Measurements from ENCODE around the gene GRM1.

The GRM1 gene

DNA sequence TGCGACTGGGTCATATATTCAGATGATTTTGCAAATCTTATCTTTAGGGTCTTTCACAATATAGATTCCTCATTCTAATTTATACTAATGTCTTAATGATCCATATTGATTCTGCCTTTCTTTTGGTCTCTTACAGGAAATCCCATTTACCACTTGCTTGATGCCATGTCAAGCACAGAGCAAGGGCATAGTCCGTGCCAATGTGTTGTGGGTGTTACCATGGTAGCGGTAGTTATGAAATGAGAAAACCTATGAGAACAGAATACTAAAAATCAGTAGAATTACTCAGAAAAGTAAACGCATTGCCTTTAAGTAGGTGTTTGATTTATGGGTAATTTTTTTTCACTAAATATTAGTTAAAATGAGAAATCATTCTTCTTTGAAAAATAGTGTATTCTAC lies 360.9 kb downstream of the GRM1 start:
- H3K4me3 ChIP-seq (ENCODE audit: low read depth in 1 of 2, low read length in 2 of 2): no peak overlapping the region
- H3K36me3 ChIP-seq (ENCODE audit: control insufficient read depth in 1 of 2, insufficient read depth in 2 of 2, low read length in 2 of 2): no peaks in the 10 kb centered on the region
- H3K27me3 ChIP-seq (ENCODE audit: low read depth, low read length): no peaks in the 10 kb centered on the region
- H3K9me3 ChIP-seq (ENCODE audit: control insufficient read depth in 1 of 2, low read length in 2 of 2): no peaks in the 10 kb centered on the region
- H3K4me1 ChIP-seq (ENCODE audit: control insufficient read depth in 1 of 2, insufficient read depth in 2 of 2, low read length in 2 of 2): no peaks in the 10 kb centered on the region
- no peak overlapping the region for H3K27ac ChIP-seq (ENCODE audit: low read length)

GRCh38 chr6:146397638-146398037 lies 368.8 kb downstream of the GRM1 start:
- Histone ChIP-seq H3K4me1 (ENCODE audit: control insufficient read depth in 1 of 2, insufficient read depth in 2 of 2, low read length in 2 of 2) (no peaks in the 10 kb centered on the region), H3K4me3 (ENCODE audit: low read depth in 1 of 2, low read length in 2 of 2) (no peak overlapping the region), H3K27ac (ENCODE audit: low read length) (no peak overlapping the region), H3K36me3 (ENCODE audit: control insufficient read depth in 1 of 2, insufficient read depth in 2 of 2, low read length in 2 of 2) (no peaks in the 10 kb centered on the region), H3K27me3 (ENCODE audit: low read depth, low read length) (no peaks in the 10 kb centered on the region), H3K9me3 (ENCODE audit: control insufficient read depth in 1 of 2, low read length in 2 of 2) (no peaks in the 10 kb centered on the region)

DNA sequence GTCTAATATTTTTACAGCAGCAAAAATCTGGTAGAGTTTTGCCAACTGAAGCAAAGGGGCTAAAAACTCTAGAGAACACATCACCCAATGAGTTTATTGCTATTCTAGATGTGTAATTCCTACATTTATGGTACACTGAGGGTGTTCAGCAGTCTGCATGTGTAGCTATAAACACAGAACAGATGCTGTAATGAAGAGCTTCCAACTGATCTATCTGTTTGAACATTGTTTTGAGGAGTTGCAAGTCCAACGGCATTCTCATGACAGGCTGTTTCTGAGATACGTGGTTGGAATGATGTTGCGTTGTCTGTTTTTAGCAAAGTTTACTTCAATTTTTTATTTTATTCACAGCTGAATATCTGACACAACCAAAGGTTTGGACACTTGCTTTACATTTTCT lies 373.6 kb downstream of the GRM1 start:
- Histone ChIP-seq H3K4me1 (ENCODE audit: control insufficient read depth in 1 of 2, insufficient read depth in 2 of 2, low read length in 2 of 2) (no peaks in the 10 kb centered on the region), H3K27ac (ENCODE audit: low read length) (no peak overlapping the region), H3K27me3 (ENCODE audit: low read depth, low read length) (no peaks in the 10 kb centered on the region), H3K9me3 (ENCODE audit: control insufficient read depth in 1 of 2, low read length in 2 of 2) (no peaks in the 10 kb centered on the region), H3K4me3 (ENCODE audit: low read depth in 1 of 2, low read length in 2 of 2) (no peak overlapping the region), H3K36me3 (ENCODE audit: control insufficient read depth in 1 of 2, insufficient read depth in 2 of 2, low read length in 2 of 2) (no peaks in the 10 kb centered on the region)

- Histone ChIP-seq H3K4me1 (ENCODE audit: control insufficient read depth in 1 of 2, insufficient read depth in 2 of 2, low read length in 2 of 2) (no peaks in the 10 kb centered on the region), H3K27ac (ENCODE audit: low read length) (no peak overlapping the region), H3K4me3 (ENCODE audit: low read depth in 1 of 2, low read length in 2 of 2) (no peak overlapping the region), H3K36me3 (ENCODE audit: control insufficient read depth in 1 of 2, insufficient read depth in 2 of 2, low read length in 2 of 2) (no peaks in the 10 kb centered on the region), H3K27me3 (ENCODE audit: low read depth, low read length) (no peaks in the 10 kb centered on the region), H3K9me3 (ENCODE audit: control insufficient read depth in 1 of 2, low read length in 2 of 2) (no peaks in the 10 kb centered on the region)
These were observed 379.7 kb downstream of the GRM1 start for GRCh38 chr6:146408583-146408982.

DNA sequence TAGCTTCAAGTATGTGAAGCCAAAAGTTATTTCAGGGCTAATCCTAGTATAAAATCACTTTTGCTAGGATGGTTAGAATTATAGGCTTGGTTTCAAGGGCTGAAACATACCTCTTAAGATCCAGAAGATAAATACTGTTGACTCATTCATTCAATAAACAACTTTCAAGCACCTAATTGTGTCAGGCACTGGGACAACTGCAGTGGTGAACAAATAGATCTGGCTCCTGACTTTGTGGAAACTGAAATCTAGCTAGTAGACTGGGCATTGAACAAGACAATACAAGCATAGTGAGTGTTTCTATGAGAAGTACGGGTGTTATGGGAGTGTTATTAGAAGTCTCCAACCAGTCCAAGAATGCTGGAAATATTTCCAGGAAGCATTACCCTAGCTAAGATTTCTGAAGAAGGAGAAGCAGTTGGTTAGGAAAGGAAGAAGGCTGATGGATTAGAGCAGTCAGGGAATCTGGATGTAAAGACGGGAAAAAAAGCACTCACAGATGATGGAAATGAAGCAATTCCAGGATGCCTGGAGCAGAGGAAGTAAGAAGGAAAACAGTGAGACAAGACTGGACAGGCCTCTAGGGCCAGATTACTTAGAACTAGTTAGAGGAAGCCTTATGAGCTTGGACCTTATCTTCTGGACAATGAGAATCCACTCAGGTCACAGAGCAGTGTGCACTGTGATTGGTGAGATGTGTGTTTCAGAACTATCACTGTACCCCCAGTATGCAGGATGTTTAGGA lies 382.2 kb downstream of the GRM1 start:
- Histone ChIP-seq H3K9me3 (ENCODE audit: control insufficient read depth in 1 of 2, low read length in 2 of 2) (no peaks in the 10 kb centered on the region), H3K4me1 (ENCODE audit: control insufficient read depth in 1 of 2, insufficient read depth in 2 of 2, low read length in 2 of 2) (no peaks in the 10 kb centered on the region), H3K4me3 (ENCODE audit: low read depth in 1 of 2, low read length in 2 of 2) (no peak overlapping the region)

DNA sequence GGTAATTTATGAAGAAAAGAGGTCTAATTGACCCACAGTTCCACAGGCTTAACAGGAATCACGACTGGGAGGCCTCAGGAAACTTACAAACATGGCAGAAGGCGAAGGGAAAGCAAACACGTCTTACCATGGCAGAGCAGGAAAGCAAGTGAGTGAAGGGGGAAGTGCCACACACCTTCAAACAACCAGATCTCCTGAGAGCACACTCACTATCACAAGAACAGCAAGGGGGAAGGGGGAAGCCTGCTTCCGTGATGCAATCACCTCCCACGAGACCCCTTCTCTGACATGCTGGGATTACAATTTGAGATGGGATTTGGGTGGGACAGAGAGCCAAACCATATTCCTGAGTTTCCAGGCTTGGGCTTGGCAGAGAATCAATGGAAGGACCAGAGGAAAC lies 390.7 kb downstream of the GRM1 start:
- Histone ChIP-seq H3K27ac (ENCODE audit: low read length) (no peak overlapping the region), H3K4me3 (ENCODE audit: low read depth in 1 of 2, low read length in 2 of 2) (no peak overlapping the region), H3K9me3 (ENCODE audit: control insufficient read depth in 1 of 2, low read length in 2 of 2) (no peaks in the 10 kb centered on the region), H3K4me1 (ENCODE audit: control insufficient read depth in 1 of 2, insufficient read depth in 2 of 2, low read length in 2 of 2) (no peaks in the 10 kb centered on the region), H3K36me3 (ENCODE audit: control insufficient read depth in 1 of 2, insufficient read depth in 2 of 2, low read length in 2 of 2) (no peaks in the 10 kb centered on the region), H3K27me3 (ENCODE audit: low read depth, low read length) (no peaks in the 10 kb centered on the region)

More for the DNA sequence above, 382.2 kb downstream of the GRM1 start:
- Histone ChIP-seq H3K27ac (ENCODE audit: low read length) (no peak overlapping the region), H3K36me3 (ENCODE audit: control insufficient read depth in 1 of 2, insufficient read depth in 2 of 2, low read length in 2 of 2) (no peaks in the 10 kb centered on the region), H3K27me3 (ENCODE audit: low read depth, low read length) (no peaks in the 10 kb centered on the region)

GRCh38 chr6:146420255-146420654 lies 391.4 kb downstream of the GRM1 start:
- H3K9me3 ChIP-seq (ENCODE audit: control insufficient read depth in 1 of 2, low read length in 2 of 2): no peaks in the 10 kb centered on the region
- no peak overlapping the region for H3K27ac ChIP-seq (ENCODE audit: low read length)
- H3K36me3 ChIP-seq (ENCODE audit: control insufficient read depth in 1 of 2, insufficient read depth in 2 of 2, low read length in 2 of 2): no peaks in the 10 kb centered on the region
- H3K4me3 ChIP-seq (ENCODE audit: low read depth in 1 of 2, low read length in 2 of 2): no peak overlapping the region
- H3K4me1 ChIP-seq (ENCODE audit: control insufficient read depth in 1 of 2, insufficient read depth in 2 of 2, low read length in 2 of 2): no peaks in the 10 kb centered on the region
- no peaks in the 10 kb centered on the region for H3K27me3 ChIP-seq (ENCODE audit: low read depth, low read length)

DNA sequence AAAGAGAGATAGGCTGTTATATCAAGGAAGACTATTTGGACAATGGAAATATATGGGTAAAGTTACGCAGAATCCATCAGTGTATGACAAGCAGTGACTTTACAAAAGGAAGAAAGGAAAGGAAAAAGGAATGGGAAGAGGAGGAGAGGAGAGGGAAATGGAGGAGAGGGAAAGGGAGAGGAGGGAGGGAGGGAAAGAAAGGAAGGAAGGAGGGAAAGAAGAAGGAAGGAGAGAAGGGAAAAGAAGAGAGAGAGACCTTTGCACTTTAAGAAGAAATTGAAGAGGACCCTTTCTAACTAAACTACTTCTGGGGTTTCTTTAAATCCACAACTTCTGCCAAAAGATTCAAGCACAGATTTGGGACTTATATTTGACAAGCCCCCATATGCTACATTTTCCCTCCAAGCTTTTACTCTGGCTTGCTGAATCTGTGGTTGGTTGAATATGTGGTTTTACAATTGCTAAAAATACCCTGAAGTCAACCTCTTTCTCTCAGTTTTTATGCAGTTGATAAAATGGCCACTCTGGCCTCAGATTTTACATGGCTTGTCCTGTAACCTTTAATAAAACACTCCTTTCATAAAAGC lies 394.0 kb downstream of the GRM1 start:
- Histone ChIP-seq H3K4me1 (ENCODE audit: control insufficient read depth in 1 of 2, insufficient read depth in 2 of 2, low read length in 2 of 2) (no peaks in the 10 kb centered on the region), H3K4me3 (ENCODE audit: low read depth in 1 of 2, low read length in 2 of 2) (no peak overlapping the region), H3K27ac (ENCODE audit: low read length) (no peak overlapping the region), H3K9me3 (ENCODE audit: control insufficient read depth in 1 of 2, low read length in 2 of 2) (no peaks in the 10 kb centered on the region), H3K27me3 (ENCODE audit: low read depth, low read length) (no peaks in the 10 kb centered on the region), H3K36me3 (ENCODE audit: control insufficient read depth in 1 of 2, insufficient read depth in 2 of 2, low read length in 2 of 2) (no peaks in the 10 kb centered on the region)

DNA sequence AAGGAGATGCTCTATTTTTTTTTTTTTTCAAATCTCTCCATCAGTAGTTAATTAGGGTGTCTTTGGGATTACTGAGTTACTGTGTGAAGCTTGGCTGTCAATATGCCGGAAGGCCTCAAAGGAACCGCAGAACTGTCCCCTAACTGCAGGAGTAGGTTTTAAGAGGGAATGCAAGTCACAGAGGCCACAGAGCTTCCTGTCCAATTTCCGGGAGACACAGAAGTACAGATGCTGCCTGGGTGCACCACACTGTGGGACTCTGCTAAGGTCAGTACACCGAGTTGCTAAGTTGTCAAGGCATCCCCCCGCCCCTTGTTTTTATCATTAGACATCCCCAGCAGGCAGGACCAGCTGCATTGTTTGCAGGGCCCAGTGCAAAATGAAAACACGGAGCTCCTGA lies 394.6 kb downstream of the GRM1 start:
- Histone ChIP-seq H3K27me3 (ENCODE audit: low read depth, low read length) (no peaks in the 10 kb centered on the region), H3K36me3 (ENCODE audit: control insufficient read depth in 1 of 2, insufficient read depth in 2 of 2, low read length in 2 of 2) (no peaks in the 10 kb centered on the region), H3K9me3 (ENCODE audit: control insufficient read depth in 1 of 2, low read length in 2 of 2) (no peaks in the 10 kb centered on the region), H3K4me1 (ENCODE audit: control insufficient read depth in 1 of 2, insufficient read depth in 2 of 2, low read length in 2 of 2) (no peaks in the 10 kb centered on the region), H3K4me3 (ENCODE audit: low read depth in 1 of 2, low read length in 2 of 2) (no peak overlapping the region), H3K27ac (ENCODE audit: low read length) (no peak overlapping the region)

- Histone ChIP-seq H3K27me3 (ENCODE audit: low read depth, low read length) (no peaks in the 10 kb centered on the region), H3K27ac (ENCODE audit: low read length) (no peak overlapping the region), H3K4me1 (ENCODE audit: control insufficient read depth in 1 of 2, insufficient read depth in 2 of 2, low read length in 2 of 2) (no peaks in the 10 kb centered on the region), H3K9me3 (ENCODE audit: control insufficient read depth in 1 of 2, low read length in 2 of 2) (no peaks in the 10 kb centered on the region), H3K4me3 (ENCODE audit: low read depth in 1 of 2, low read length in 2 of 2) (no peak overlapping the region), H3K36me3 (ENCODE audit: control insufficient read depth in 1 of 2, insufficient read depth in 2 of 2, low read length in 2 of 2) (no peaks in the 10 kb centered on the region)
These were observed 397.7 kb downstream of the GRM1 start for GRCh38 chr6:146426516-146426915.

DNA sequence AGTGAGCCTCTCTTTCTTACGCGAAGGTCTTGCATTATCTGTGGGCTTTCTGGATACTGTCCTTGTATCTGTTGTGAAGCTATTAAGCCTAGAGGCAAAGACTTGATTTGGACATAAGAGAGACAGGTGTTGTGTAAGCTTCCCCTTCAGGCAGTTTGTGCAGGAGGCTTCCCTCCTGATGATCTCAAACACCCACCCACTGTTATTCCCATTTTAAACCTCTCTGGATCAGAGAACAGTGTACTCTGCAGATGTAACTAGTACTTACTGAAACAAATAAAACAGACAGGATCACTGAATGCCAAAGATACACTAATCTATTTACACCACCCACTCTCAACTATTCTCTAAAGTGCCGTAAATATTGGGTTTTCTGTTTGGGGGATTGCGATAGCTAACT lies 401.0 kb downstream of the GRM1 start:
- Histone ChIP-seq H3K4me1 (ENCODE audit: control insufficient read depth in 1 of 2, insufficient read depth in 2 of 2, low read length in 2 of 2) (peaks cover 0 to 9% of the 10 kb centered on the region in 2 donors), H3K36me3 (ENCODE audit: control insufficient read depth in 1 of 2, insufficient read depth in 2 of 2, low read length in 2 of 2) (no peaks in the 10 kb centered on the region), H3K27ac (ENCODE audit: low read length) (no peak overlapping the region), H3K27me3 (ENCODE audit: low read depth, low read length) (no peaks in the 10 kb centered on the region), H3K9me3 (ENCODE audit: control insufficient read depth in 1 of 2, low read length in 2 of 2) (no peaks in the 10 kb centered on the region), H3K4me3 (ENCODE audit: low read depth in 1 of 2, low read length in 2 of 2) (no peak overlapping the region)

Measured in muscle layer of duodenum (tissue), 2 donors.